Caco-2 (cell line): Measurements from ENCODE around the gene EVA1C. TPM values are rescaled to one million over a fixed set of nuclear protein-coding genes. Genes with fewer than 3 reads are reported as not detected.

ENCODE experiments used
- BruUV-seq: library from RNA; stranded (reverse); fragments of 400-500 nt; replicated peaks from 2 replicates; lab custom pipeline; 2021; lab: Mats Ljungman, UMichigan
- CTCF ChIA-PET: fragments of 300-600 bp; sonication (Branson Sonifier 250); formaldehyde crosslinking; loops from one replicate; lab custom pipeline; 2022; ENCODE audit warnings: antibody characterized with exemption; lab: Charles Lee
- POLR2A ChIA-PET: fragments of 300-600 bp; sonication (Branson Sonifier 250); formaldehyde crosslinking; loops from one replicate; lab custom pipeline; 2022; ENCODE audit warnings: antibody characterized with exemption; lab: Charles Lee
- DNase-seq, 2 experiments: peaks; one replicate each; pipeline versions ENCODE4 v3.0.0 to v3.0.0-alpha.2; 2020 to 2022
- H3K27me3 ChIP-seq: replicated peaks from 2 replicates; pipeline ENCODE4 v1.6.0; 2011; ENCODE audit warnings: low read length; ENCODE audit not compliant: control insufficient read depth, insufficient read depth
- H3K36me3 ChIP-seq: 2 replicates; pipeline ENCODE4 v1.5.1; 2011; ENCODE audit warnings: low read length; ENCODE audit not compliant: control insufficient read depth, insufficient read depth
- H3K4me1 ChIP-seq: fragments of 250-450 bp; sonication (Bioruptor Pico); 2 replicates; pipeline ENCODE4 v1.5.1; 2020; ENCODE audit warnings: mild to moderate bottlenecking
- H3K4me3 ChIP-seq: 2 replicates; pipeline ENCODE4 v1.5.1; 2011; ENCODE audit warnings: low read depth, mild to moderate bottlenecking, control low read depth, low read length
- H3K9me3 ChIP-seq: fragments of 250-450 bp; sonication (Bioruptor Pico); 2 replicates; pipeline ENCODE4 v1.5.1; 2020; ENCODE audit warnings: mild to moderate bottlenecking, moderate library complexity
- H3K27ac Mint-ChIP-seq: one replicate; pipeline ENCODE4 v1.8.0; 2022; ENCODE audit warnings: mixed read lengths; ENCODE audit not compliant: unreplicated experiment
- H3K27me3 Mint-ChIP-seq: one replicate; pipeline ENCODE4 v1.8.0; 2022; ENCODE audit warnings: mixed read lengths; ENCODE audit not compliant: insufficient read depth, unreplicated experiment
- H3K36me3 Mint-ChIP-seq: one replicate; pipeline ENCODE4 v1.8.0; 2022; ENCODE audit warnings: mild to moderate bottlenecking, mixed read lengths; ENCODE audit not compliant: insufficient read depth, unreplicated experiment
- H3K4me1 Mint-ChIP-seq: one replicate; pipeline ENCODE4 v1.8.0; 2022; ENCODE audit warnings: low read depth, mixed read lengths; ENCODE audit not compliant: unreplicated experiment
- H3K4me3 Mint-ChIP-seq: one replicate; pipeline ENCODE4 v1.8.0; 2022; ENCODE audit warnings: mild to moderate bottlenecking, moderate library complexity, mixed read lengths; ENCODE audit not compliant: unreplicated experiment
- H3K9me3 Mint-ChIP-seq: one replicate; pipeline ENCODE4 v1.8.0; 2022; ENCODE audit warnings: mixed read lengths; ENCODE audit not compliant: unreplicated experiment
- CTCF ChIP-seq, 2 experiments: fragments of 200-600 bp in 1 of 2; IDR thresholded peaks; 1 replicate in 1 of 2; 2 replicates in 1 of 2; pipeline versions ENCODE4 v1.5.1 to v1.8.0; 2011 to 2022; ENCODE audit warnings: antibody characterized with exemption in 1 of 2, control low read depth in 1 of 2, inconsistent platforms in 1 of 2, low read depth in 1 of 2, low read length in 1 of 2, mild to moderate bottlenecking in 1 of 2, moderate library complexity in 1 of 2; ENCODE audit not compliant: insufficient read depth in 1 of 2, severe bottlenecking in 1 of 2, unreplicated experiment in 1 of 2
- intact Hi-C: fragments of 100-400 bp; cut with micrococcal nuclease; formaldehyde crosslinking; loops from one replicate; pipeline ENCODE4 v1.10.0; 2022; ENCODE audit not compliant: unreplicated experiment
- total RNA-seq: library from RNA; stranded (reverse); gene quantifications from 2 replicates; pipeline ENCODE4 v1.2.3, GENCODE V29; 2022

EVA1C gene
- total RNA-seq, 1 experiment from 2014 or later = not detected

- H3K27me3 Mint-ChIP-seq = no peaks in the 10 kb centered on the region
- no peak for DNase-seq
- H3K4me3 ChIP-seq = no peak overlapping the region
- ChIA-PET POLR2A (no interaction called here), CTCF (interaction anchor here (1.0 kb wide), 1 partner anchor 38 kb away, joined by 12 read pairs; no protein-coding TSS in a partner anchor)
- H3K36me3 Mint-ChIP-seq = no peaks in the 10 kb centered on the region
- no peaks in the 10 kb centered on the region for H3K27me3 ChIP-seq
- no peaks in the 10 kb centered on the region for H3K36me3 ChIP-seq
- no TSS peak for BruUV-seq
- intact Hi-C loops = loop anchor here (10.0 kb wide), 1 partner anchor 158 kb away; no protein-coding TSS in a partner anchor
- no peaks in the 10 kb centered on the region for H3K9me3 Mint-ChIP-seq
- no peak overlapping the region for H3K27ac Mint-ChIP-seq
- no peak overlapping the region for H3K4me3 Mint-ChIP-seq
- H3K4me1 ChIP-seq = no peaks in the 10 kb centered on the region
- TF ChIP-seq CTCF (IDR thresholded peaks at IDR 0.05; ENCODE audit: insufficient read depth in 1 of 2, low read depth in 1 of 2, low read length in 1 of 2, severe bottlenecking in 1 of 2, unreplicated experiment in 1 of 2) = no peak
- H3K4me1 Mint-ChIP-seq = no peaks in the 10 kb centered on the region
- H3K9me3 ChIP-seq = no peaks in the 10 kb centered on the region
These were observed 149.9 kb downstream of the EVA1C start for GRCh38 chr21:32562426-32562825.

DNA sequence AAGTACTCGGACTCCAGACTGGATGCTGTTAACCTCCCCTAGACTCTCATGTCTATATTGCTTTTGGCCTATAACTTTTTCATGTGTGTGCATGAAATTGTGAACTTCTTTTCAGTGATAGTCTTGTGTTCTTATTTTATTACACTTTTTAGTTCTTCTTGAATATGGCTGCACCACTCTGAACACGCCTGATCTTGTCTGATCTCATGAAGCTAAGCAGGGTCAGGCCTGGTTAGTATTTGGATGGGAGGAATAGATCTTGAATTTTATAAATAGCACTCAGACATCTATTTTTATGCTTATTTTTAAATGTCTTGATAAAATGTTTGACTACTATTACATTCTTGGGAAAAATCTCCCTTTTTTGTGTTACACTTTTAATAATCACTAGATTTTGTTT lies 150.4 kb downstream of the EVA1C start:
- Mint-ChIP-seq H3K4me1 (no peaks in the 10 kb centered on the region), H3K36me3 (no peaks in the 10 kb centered on the region), H3K4me3 (no peak overlapping the region), H3K9me3 (no peaks in the 10 kb centered on the region), H3K27me3 (no peaks in the 10 kb centered on the region), H3K27ac (no peak overlapping the region)
- POLR2A ChIA-PET = no interaction called here
- TF ChIP-seq CTCF (IDR thresholded peaks at IDR 0.05; ENCODE audit: insufficient read depth in 1 of 2, low read depth in 1 of 2, low read length in 1 of 2, severe bottlenecking in 1 of 2, unreplicated experiment in 1 of 2) = no peak
- intact Hi-C loops = loop anchor here (10.0 kb wide), 1 partner anchor 158 kb away; no protein-coding TSS in a partner anchor
- no peak for DNase-seq
- Histone ChIP-seq H3K9me3 (no peaks in the 10 kb centered on the region), H3K27me3 (no peaks in the 10 kb centered on the region), H3K36me3 (no peaks in the 10 kb centered on the region), H3K4me1 (no peaks in the 10 kb centered on the region), H3K4me3 (no peak overlapping the region)
- BruUV-seq = no TSS peak
- CTCF ChIA-PET = interaction anchor here (1.0 kb wide), 1 partner anchor 38 kb away, joined by 12 read pairs; no protein-coding TSS in a partner anchor

Other genes with a start within 250 kb of the EVA1C start
- 22.9 and 27.5 TPM in 2 replicates for gene MIS18A, start 133.7 kb upstream of the EVA1C start, total RNA-seq
- gene MRAP, start 113.9 kb upstream of the EVA1C start, total RNA-seq = not detected in 2 replicates
- 17.1 and 21.1 TPM in 2 replicates for gene URB1, start 19.7 kb upstream of the EVA1C start, total RNA-seq
- 0.19 TPM in 1 of 2 replicates, not detected in the other for gene TCP10L, start 172.8 kb downstream of the EVA1C start, total RNA-seq
- gene CFAP298, start 199.7 kb downstream of the EVA1C start, total RNA-seq = 54.5 and 61.2 TPM in 2 replicates